ENCODE data around the gene LILRB5. TPM values are rescaled to one million over a fixed set of nuclear protein-coding genes. Genes with fewer than 3 reads are reported as not detected.
A peak's percentile ranks its signal among the peaks of the same experiment; 100 is the strongest.
"Not testable (repeated sequence)": the region's sequence is repeated elsewhere in the genome, so short reads cannot be mapped to it uniquely, and the experiment has no call there.

The LILRB5 gene
- total and polyA plus RNA-seq, 2 donors from 2014 or later: 1.1 to 5.9 TPM

- Histone ChIP-seq H3K27ac (ENCODE audit: low read depth in 2 of 2, low read length in 2 of 2) (no peak overlapping the region), H3K9ac (ENCODE audit: low read length in 3 of 3) (no peak overlapping the region), H3K36me3 (ENCODE audit: control insufficient read depth in 2 of 3, insufficient read depth in 3 of 3, low read length in 3 of 3) (no peaks in the 10 kb centered on the region), H3K4me3 (ENCODE audit: low read length in 3 of 3) (no peak overlapping the region), H3K4me1 (ENCODE audit: control insufficient read depth in 2 of 3, insufficient read depth in 2 of 3, low read depth in 1 of 3, low read length in 3 of 3) (no peaks in the 10 kb centered on the region), H3K9me3 (ENCODE audit: control insufficient read depth in 2 of 3, insufficient read depth in 1 of 3, low read length in 3 of 3) (no peaks in the 10 kb centered on the region), H3K27me3 (ENCODE audit: control insufficient read depth, insufficient read depth, low read length) (no peaks in the 10 kb centered on the region)
- intact Hi-C loops (cut with DNase I): no loop called here
- no peak for FAIRE-seq
- TF ChIP-seq, protein P1, sequence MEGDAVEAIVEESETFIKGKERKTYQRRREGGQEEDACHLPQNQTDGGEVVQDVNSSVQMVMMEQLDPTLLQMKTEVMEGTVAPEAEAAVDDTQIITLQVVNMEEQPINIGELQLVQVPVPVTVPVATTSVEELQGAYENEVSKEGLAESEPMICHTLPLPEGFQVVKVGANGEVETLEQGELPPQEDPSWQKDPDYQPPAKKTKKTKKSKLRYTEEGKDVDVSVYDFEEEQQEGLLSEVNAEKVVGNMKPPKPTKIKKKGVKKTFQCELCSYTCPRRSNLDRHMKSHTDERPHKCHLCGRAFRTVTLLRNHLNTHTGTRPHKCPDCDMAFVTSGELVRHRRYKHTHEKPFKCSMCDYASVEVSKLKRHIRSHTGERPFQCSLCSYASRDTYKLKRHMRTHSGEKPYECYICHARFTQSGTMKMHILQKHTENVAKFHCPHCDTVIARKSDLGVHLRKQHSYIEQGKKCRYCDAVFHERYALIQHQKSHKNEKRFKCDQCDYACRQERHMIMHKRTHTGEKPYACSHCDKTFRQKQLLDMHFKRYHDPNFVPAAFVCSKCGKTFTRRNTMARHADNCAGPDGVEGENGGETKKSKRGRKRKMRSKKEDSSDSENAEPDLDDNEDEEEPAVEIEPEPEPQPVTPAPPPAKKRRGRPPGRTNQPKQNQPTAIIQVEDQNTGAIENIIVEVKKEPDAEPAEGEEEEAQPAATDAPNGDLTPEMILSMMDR (IDR thresholded peaks at IDR 0.05; ENCODE audit: borderline replicate concordance, extremely low read depth, insufficient read depth): no peak
- DNase-seq: peak in 2 of 5 donors; percentile 13 to 34
Measured at GRCh38 chr19:54216869-54217268, 40.2 kb downstream of the LILRB5 start.

GRCh38 chr19:54214734-54215133, 42.3 kb downstream of the LILRB5 start:
- H3K9ac ChIP-seq (ENCODE audit: low read length in 3 of 3); H3K4me3 ChIP-seq (ENCODE audit: low read length in 3 of 3); H3K27ac ChIP-seq (ENCODE audit: low read depth in 2 of 2, low read length in 2 of 2); H3K27me3 ChIP-seq (ENCODE audit: control insufficient read depth, insufficient read depth, low read length); FAIRE-seq; H3K36me3 ChIP-seq (ENCODE audit: control insufficient read depth in 2 of 3, insufficient read depth in 3 of 3, low read length in 3 of 3); intact Hi-C loops (cut with DNase I); H3K9me3 ChIP-seq (ENCODE audit: control insufficient read depth in 2 of 3, insufficient read depth in 1 of 3, low read length in 3 of 3); DNase-seq: not testable (repeated sequence)
- peaks cover 5 to 12% (median 6%) of the 10 kb centered on the region in 3 donors for H3K4me1 ChIP-seq (ENCODE audit: control insufficient read depth in 2 of 3, insufficient read depth in 2 of 3, low read depth in 1 of 3, low read length in 3 of 3)

DNA sequence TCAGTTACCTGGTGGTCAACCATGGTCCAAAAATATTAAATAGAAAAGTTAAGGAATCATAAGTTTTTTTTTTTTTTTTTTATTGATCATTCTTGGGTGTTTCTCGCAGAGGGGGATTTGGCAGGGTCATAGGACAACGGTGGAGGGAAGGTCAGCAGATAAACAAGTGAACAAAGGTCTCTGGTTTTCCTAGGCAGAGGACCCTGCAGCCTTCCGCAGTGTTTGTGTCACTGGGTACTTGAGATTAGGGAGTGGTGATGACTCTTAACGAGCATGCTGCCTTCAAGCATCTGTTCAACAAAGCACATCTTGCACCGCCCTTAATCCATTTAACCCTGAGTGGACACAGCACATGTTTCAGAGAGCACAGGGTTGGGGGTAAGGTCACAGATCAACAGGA, 42.9 kb downstream of the LILRB5 start:
- H3K4me3 ChIP-seq (ENCODE audit: low read length in 3 of 3); FAIRE-seq: not testable (repeated sequence)

GRCh38 chr19:54211235-54211634, 45.8 kb downstream of the LILRB5 start:
- no peak overlapping the region for H3K4me3 ChIP-seq (ENCODE audit: low read length in 3 of 3)
- H3K27ac ChIP-seq (ENCODE audit: low read depth in 2 of 2, low read length in 2 of 2): peak overlapping the region in 1 of 2 donors; percentile 48
- FAIRE-seq: no peak
- DNase-seq: peak in 1 of 5 donors; percentile 50
- no peaks in the 10 kb centered on the region for H3K27me3 ChIP-seq (ENCODE audit: control insufficient read depth, insufficient read depth, low read length)
- peaks cover 6 to 25% (median 17%) of the 10 kb centered on the region in 3 donors for H3K4me1 ChIP-seq (ENCODE audit: control insufficient read depth in 2 of 3, insufficient read depth in 2 of 3, low read depth in 1 of 3, low read length in 3 of 3)
- no peaks in the 10 kb centered on the region for H3K9me3 ChIP-seq (ENCODE audit: control insufficient read depth in 2 of 3, insufficient read depth in 1 of 3, low read length in 3 of 3)
- intact Hi-C loops (cut with DNase I): no loop called here
- peaks cover 3 to 25% (median 12%) of the 10 kb centered on the region in 3 donors for H3K36me3 ChIP-seq (ENCODE audit: control insufficient read depth in 2 of 3, insufficient read depth in 3 of 3, low read length in 3 of 3)
- H3K9ac ChIP-seq (ENCODE audit: low read length in 3 of 3): no peak overlapping the region
- TF ChIP-seq, protein P1 (IDR thresholded peaks at IDR 0.05; ENCODE audit: borderline replicate concordance, extremely low read depth, insufficient read depth): no peak

More for the DNA sequence above, 42.9 kb downstream of the LILRB5 start:
- H3K9ac ChIP-seq (ENCODE audit: low read length in 3 of 3); DNase-seq; H3K27ac ChIP-seq (ENCODE audit: low read depth in 2 of 2, low read length in 2 of 2); H3K9me3 ChIP-seq (ENCODE audit: control insufficient read depth in 2 of 3, insufficient read depth in 1 of 3, low read length in 3 of 3); intact Hi-C loops (cut with DNase I); H3K27me3 ChIP-seq (ENCODE audit: control insufficient read depth, insufficient read depth, low read length); H3K36me3 ChIP-seq (ENCODE audit: control insufficient read depth in 2 of 3, insufficient read depth in 3 of 3, low read length in 3 of 3): not testable (repeated sequence)
- H3K4me1 ChIP-seq (ENCODE audit: control insufficient read depth in 2 of 3, insufficient read depth in 2 of 3, low read depth in 1 of 3, low read length in 3 of 3): peaks cover 6 to 17% (median 10%) of the 10 kb centered on the region in 3 donors

Measured in kidney (tissue), 14 donors.